ENCODE measurements around the gene CEP70.
"Not testable (repeated sequence)": the region's sequence is repeated elsewhere in the genome, so short reads cannot be mapped to it uniquely, and the experiment has no call there.

The CEP70 gene

GRCh38 chr3:138494607-138494929, 99.5 kb downstream of the CEP70 start:
- Histone ChIP-seq H3K36me3 (ENCODE audit: control insufficient read depth, insufficient read depth, low read length) (no peaks in the 10 kb centered on the region), H3K27me3 (replicated peaks; ENCODE audit: control insufficient read depth, insufficient read depth, low read length) (no peaks in the 10 kb centered on the region), H3K4me3 (replicated peaks; ENCODE audit: low read depth, low read length) (no peak overlapping the region)
- no peak for DNase-seq (ENCODE audit: extremely low read depth, insufficient read length)
- no peak for TF ChIP-seq CTCF (IDR thresholded peaks at IDR 0.05; ENCODE audit: insufficient read depth, low read length, poor library complexity, severe bottlenecking)

- H3K4me3 ChIP-seq (replicated peaks; ENCODE audit: low read depth, low read length), result no peak overlapping the region
- no peak for DNase-seq (ENCODE audit: extremely low read depth, insufficient read length)
- H3K36me3 ChIP-seq (ENCODE audit: control insufficient read depth, insufficient read depth, low read length), result no peaks in the 10 kb centered on the region
- no peak for TF ChIP-seq CTCF (IDR thresholded peaks at IDR 0.05; ENCODE audit: insufficient read depth, low read length, poor library complexity, severe bottlenecking)
- no peaks in the 10 kb centered on the region for H3K27me3 ChIP-seq (replicated peaks; ENCODE audit: control insufficient read depth, insufficient read depth, low read length)
Observed at GRCh38 chr3:138493804-138494606, 100.1 kb downstream of the CEP70 start.

- H3K36me3 ChIP-seq (ENCODE audit: control insufficient read depth, insufficient read depth, low read length), result no peaks in the 10 kb centered on the region
- no peak overlapping the region for H3K4me3 ChIP-seq (replicated peaks; ENCODE audit: low read depth, low read length)
- TF ChIP-seq CTCF (IDR thresholded peaks at IDR 0.05; ENCODE audit: insufficient read depth, low read length, poor library complexity, severe bottlenecking), result no peak
- H3K27me3 ChIP-seq (replicated peaks; ENCODE audit: control insufficient read depth, insufficient read depth, low read length), result no peaks in the 10 kb centered on the region
- DNase-seq (ENCODE audit: extremely low read depth, insufficient read length), result no peak
Observed at GRCh38 chr3:138492980-138493675, 100.9 kb downstream of the CEP70 start.

GRCh38 chr3:138491971-138492370, 102.1 kb downstream of the CEP70 start:
- no peak overlapping the region for H3K4me3 ChIP-seq (replicated peaks; ENCODE audit: low read depth, low read length)
- H3K36me3 ChIP-seq (ENCODE audit: control insufficient read depth, insufficient read depth, low read length), result no peaks in the 10 kb centered on the region
- DNase-seq (ENCODE audit: extremely low read depth, insufficient read length), result no peak
- no peaks in the 10 kb centered on the region for H3K27me3 ChIP-seq (replicated peaks; ENCODE audit: control insufficient read depth, insufficient read depth, low read length)
- TF ChIP-seq CTCF (IDR thresholded peaks at IDR 0.05; ENCODE audit: insufficient read depth, low read length, poor library complexity, severe bottlenecking), result no peak

GRCh38 chr3:138486580-138486979, 107.5 kb downstream of the CEP70 start:
- H3K4me3 ChIP-seq (replicated peaks; ENCODE audit: low read depth, low read length), result not testable (repeated sequence)

GRCh38 chr3:138484672-138485071, 109.4 kb downstream of the CEP70 start:
- not testable (repeated sequence) for H3K4me3 ChIP-seq (replicated peaks; ENCODE audit: low read depth, low read length); DNase-seq (ENCODE audit: extremely low read depth, insufficient read length); H3K27me3 ChIP-seq (replicated peaks; ENCODE audit: control insufficient read depth, insufficient read depth, low read length)

More at GRCh38 chr3:138486580-138486979, 107.5 kb downstream of the CEP70 start:
- H3K27me3 ChIP-seq (replicated peaks; ENCODE audit: control insufficient read depth, insufficient read depth, low read length); DNase-seq (ENCODE audit: extremely low read depth, insufficient read length); H3K36me3 ChIP-seq (ENCODE audit: control insufficient read depth, insufficient read depth, low read length): not testable (repeated sequence)

More at GRCh38 chr3:138484672-138485071, 109.4 kb downstream of the CEP70 start:
- not testable (repeated sequence) for H3K36me3 ChIP-seq (ENCODE audit: control insufficient read depth, insufficient read depth, low read length)
